CD4-positive, alpha-beta T cell (primary cell): Measurements from ENCODE around the gene KCND2. TPM values are rescaled to one million over a fixed set of nuclear protein-coding genes. Genes with fewer than 3 reads are reported as not detected.

Experiments used
- ATAC-seq: fragments of 200-7000 bp; cut with Tn5 transposase; one replicate; pipeline ENCODE4 v1.10.0; 2022; ENCODE audit warnings: mild to moderate bottlenecking; ENCODE audit not compliant: poor library complexity
- CTCF ChIA-PET: fragments of 350-600 bp; sonication (Branson Sonifier 250); formaldehyde crosslinking; loops from one replicate; lab custom pipeline; 2021; ENCODE audit warnings: antibody characterized with exemption, inconsistent platforms; lab: Charles Lee
- POLR2A ChIA-PET: fragments of 350-600 bp; sonication (Branson Sonifier 250); formaldehyde crosslinking; loops from one replicate; lab custom pipeline; 2021; ENCODE audit warnings: antibody characterized with exemption, inconsistent platforms; lab: Charles Lee
- DNase-seq, 14 experiments: peaks; one replicate each; pipeline ENCODE4 v3.0.0-alpha.2; 2013 to 2020; ENCODE audit warnings: mixed read lengths in 2 of 14
- H3K27ac ChIP-seq, 2 donors: one replicate each; pipeline versions ENCODE4 v1.5.1 to v1.7.0; 2013; ENCODE audit warnings: low read length in 2 of 2, low read depth in 1 of 2, mild to moderate bottlenecking in 1 of 2
- H3K27me3 ChIP-seq, 2 experiments: 1 replicate in 1 of 2; 2 replicates in 1 of 2; pipeline versions ENCODE4 v1.6.1 to v1.7.0; 2013; ENCODE audit warnings: low read length in 2 of 2, control low read depth in 1 of 2, mild to moderate bottlenecking in 1 of 2, moderate library complexity in 1 of 2; ENCODE audit not compliant: insufficient read depth in 2 of 2, control insufficient read depth in 1 of 2
- H3K36me3 ChIP-seq: one replicate; pipeline ENCODE4 v1.6.1; 2013; ENCODE audit warnings: low read length, control low read depth; ENCODE audit not compliant: insufficient read depth
- H3K4me1 ChIP-seq: one replicate; pipeline ENCODE4 v1.6.1; 2013; ENCODE audit warnings: low read length, control low read depth; ENCODE audit not compliant: insufficient read depth
- H3K4me3 ChIP-seq: one replicate; pipeline ENCODE4 v1.5.1; 2013; ENCODE audit warnings: mild to moderate bottlenecking, low read length, moderate library complexity
- H3K9me3 ChIP-seq, 2 experiments: 1 replicate in 1 of 2; 2 replicates in 1 of 2; pipeline versions ENCODE4 v1.6.1 to v1.7.0; 2013; ENCODE audit warnings: low read length in 2 of 2, mild to moderate bottlenecking in 2 of 2, control low read depth in 1 of 2, moderate library complexity in 1 of 2; ENCODE audit not compliant: control insufficient read depth in 1 of 2, insufficient read depth in 1 of 2
- H3K27ac Mint-ChIP-seq: one replicate; pipeline ENCODE4 v1.8.0; 2020; ENCODE audit warnings: mixed read lengths
- H3K27me3 Mint-ChIP-seq: one replicate; pipeline ENCODE4 v1.8.0; 2021; ENCODE audit warnings: mixed read lengths
- H3K36me3 Mint-ChIP-seq: one replicate; pipeline ENCODE4 v1.8.0; 2021; ENCODE audit warnings: low read depth, mixed read lengths
- H3K4me1 Mint-ChIP-seq: one replicate; pipeline ENCODE4 v1.8.0; 2021; ENCODE audit warnings: low read depth, mixed read lengths
- H3K4me3 Mint-ChIP-seq: one replicate; pipeline ENCODE4 v1.8.0; 2020; ENCODE audit warnings: mild to moderate bottlenecking, mixed read lengths
- H3K9me3 Mint-ChIP-seq: one replicate; pipeline ENCODE4 v1.8.0; 2020; ENCODE audit warnings: mixed read lengths
- intact Hi-C, 2 experiments: fragments of 100-400 bp; cut with DNase I in 1 of 2; cut with micrococcal nuclease in 1 of 2; formaldehyde crosslinking; loops; one replicate each; pipeline versions ENCODE4 v1.15.1 to v1.9.0; 2023 to 2025; cut with DNase I, micrococcal nuclease
- total RNA-seq, 174 experiments: library from RNA in 2 of 174; stranded (reverse) in 2 of 174; gene quantifications; one replicate each; pipeline ENCODE4 v1.2.3 and lab custom pipeline; 2021 to 2026
- TF ChIP-seq, protein P1 (sequence below): fragments of 200-600 bp; IDR thresholded peaks from one replicate; pipeline ENCODE4 v1.8.0; 2022; ENCODE audit warnings: antibody characterized with exemption, mild to moderate bottlenecking

Gene KCND2
- total RNA-seq, 2 experiments from 2014 or later: not detected

DNA sequence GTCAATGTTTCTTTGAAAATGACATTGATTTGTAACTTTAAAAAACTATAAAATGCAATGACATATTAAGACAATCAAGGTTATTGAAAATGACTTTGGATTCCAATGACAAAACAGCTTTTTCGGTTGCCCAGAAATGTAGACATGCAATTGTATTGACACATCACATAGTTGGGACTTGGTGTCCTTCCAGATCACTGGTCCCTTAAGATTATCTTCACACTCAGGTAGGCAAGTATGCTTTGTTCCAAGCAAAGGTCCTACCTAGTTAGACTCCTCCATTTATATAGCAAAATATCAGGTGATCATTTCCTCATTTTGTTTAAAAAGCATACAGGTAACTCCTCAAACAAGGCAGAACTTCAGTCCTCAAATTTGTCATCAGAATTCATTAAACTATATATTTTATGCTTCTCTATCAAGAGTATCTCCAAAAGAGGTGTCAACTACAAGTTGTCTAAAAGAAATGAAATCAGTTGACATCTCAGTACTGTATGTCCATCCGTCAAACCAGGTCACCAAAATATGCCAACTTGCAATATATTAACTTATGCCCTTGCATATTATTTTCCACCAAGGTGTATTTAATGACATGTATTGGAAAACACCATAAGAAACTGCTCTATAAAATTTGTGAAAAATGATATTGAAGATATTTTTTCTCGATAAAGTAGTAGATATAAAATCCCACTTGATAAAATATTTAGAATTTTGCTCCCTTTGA is 520.4 kb downstream of the KCND2 start:
- Mint-ChIP-seq H3K27ac (no peak overlapping the region), H3K4me1 (no peaks in the 10 kb centered on the region), H3K36me3 (no peaks in the 10 kb centered on the region), H3K4me3 (no peak overlapping the region), H3K27me3 (peaks cover 4% of the 10 kb centered on the region), H3K9me3 (no peaks in the 10 kb centered on the region)
- DNase-seq: no peak
- H3K9me3 ChIP-seq: no peaks in the 10 kb centered on the region
- peaks cover 0 to 3% of the 10 kb centered on the region in 2 experiments for H3K27me3 ChIP-seq
- ChIA-PET CTCF (no interaction called here), POLR2A (no interaction called here)
- intact Hi-C loops: loop anchor here (5.0 kb wide), 4 partner anchors 149 to 314 kb away; no protein-coding TSS in a partner anchor
- no peak for ATAC-seq
- H3K36me3 ChIP-seq: no peaks in the 10 kb centered on the region
- no peak overlapping the region for H3K4me3 ChIP-seq
- no peaks in the 10 kb centered on the region for H3K4me1 ChIP-seq
- H3K27ac ChIP-seq: no peak overlapping the region
- TF ChIP-seq, protein P1, sequence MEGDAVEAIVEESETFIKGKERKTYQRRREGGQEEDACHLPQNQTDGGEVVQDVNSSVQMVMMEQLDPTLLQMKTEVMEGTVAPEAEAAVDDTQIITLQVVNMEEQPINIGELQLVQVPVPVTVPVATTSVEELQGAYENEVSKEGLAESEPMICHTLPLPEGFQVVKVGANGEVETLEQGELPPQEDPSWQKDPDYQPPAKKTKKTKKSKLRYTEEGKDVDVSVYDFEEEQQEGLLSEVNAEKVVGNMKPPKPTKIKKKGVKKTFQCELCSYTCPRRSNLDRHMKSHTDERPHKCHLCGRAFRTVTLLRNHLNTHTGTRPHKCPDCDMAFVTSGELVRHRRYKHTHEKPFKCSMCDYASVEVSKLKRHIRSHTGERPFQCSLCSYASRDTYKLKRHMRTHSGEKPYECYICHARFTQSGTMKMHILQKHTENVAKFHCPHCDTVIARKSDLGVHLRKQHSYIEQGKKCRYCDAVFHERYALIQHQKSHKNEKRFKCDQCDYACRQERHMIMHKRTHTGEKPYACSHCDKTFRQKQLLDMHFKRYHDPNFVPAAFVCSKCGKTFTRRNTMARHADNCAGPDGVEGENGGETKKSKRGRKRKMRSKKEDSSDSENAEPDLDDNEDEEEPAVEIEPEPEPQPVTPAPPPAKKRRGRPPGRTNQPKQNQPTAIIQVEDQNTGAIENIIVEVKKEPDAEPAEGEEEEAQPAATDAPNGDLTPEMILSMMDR: no peak

- no peaks in the 10 kb centered on the region for H3K27me3 Mint-ChIP-seq
- intact Hi-C loops: loop anchor here (5.0 kb wide), 4 partner anchors 148 to 313 kb away; no protein-coding TSS in a partner anchor
- H3K36me3 Mint-ChIP-seq: no peaks in the 10 kb centered on the region
- H3K9me3 ChIP-seq: no peaks in the 10 kb centered on the region
- H3K9me3 Mint-ChIP-seq: no peaks in the 10 kb centered on the region
- TF ChIP-seq, protein P1: no peak
- no peak for DNase-seq
- no peak for ATAC-seq
- H3K4me1 ChIP-seq: no peaks in the 10 kb centered on the region
- H3K27ac Mint-ChIP-seq: no peak overlapping the region
- POLR2A ChIA-PET: no interaction called here
- H3K4me3 Mint-ChIP-seq: no peak overlapping the region
- no peak overlapping the region for H3K4me3 ChIP-seq
- H3K27me3 ChIP-seq: peaks cover 0 to 3% of the 10 kb centered on the region in 2 experiments
- H3K36me3 ChIP-seq: no peaks in the 10 kb centered on the region
- no peaks in the 10 kb centered on the region for H3K4me1 Mint-ChIP-seq
- CTCF ChIA-PET: no interaction called here
- no peak overlapping the region for H3K27ac ChIP-seq
Measured at GRCh38 chr7:120794106-120794729, 521.2 kb downstream of the KCND2 start.

- ChIA-PET POLR2A (no interaction called here), CTCF (no interaction called here)
- Histone ChIP-seq H3K27me3 (peaks cover 0 to 2% of the 10 kb centered on the region in 2 experiments), H3K4me1 (no peaks in the 10 kb centered on the region), H3K36me3 (no peaks in the 10 kb centered on the region), H3K9me3 (no peaks in the 10 kb centered on the region), H3K27ac (no peak overlapping the region), H3K4me3 (no peak overlapping the region)
- Mint-ChIP-seq H3K9me3 (no peaks in the 10 kb centered on the region), H3K27ac (no peak overlapping the region), H3K27me3 (no peaks in the 10 kb centered on the region), H3K4me3 (no peak overlapping the region), H3K4me1 (no peaks in the 10 kb centered on the region), H3K36me3 (no peaks in the 10 kb centered on the region)
- DNase-seq (no peak), ATAC-seq (no peak)
- TF ChIP-seq, protein P1: no peak
- intact Hi-C loops: no loop called here
Measured at GRCh38 chr7:120797026-120797645, 524.2 kb downstream of the KCND2 start.
